ENCODE measurements around the gene MTCH2.

- TF ChIP-seq, protein P1, sequence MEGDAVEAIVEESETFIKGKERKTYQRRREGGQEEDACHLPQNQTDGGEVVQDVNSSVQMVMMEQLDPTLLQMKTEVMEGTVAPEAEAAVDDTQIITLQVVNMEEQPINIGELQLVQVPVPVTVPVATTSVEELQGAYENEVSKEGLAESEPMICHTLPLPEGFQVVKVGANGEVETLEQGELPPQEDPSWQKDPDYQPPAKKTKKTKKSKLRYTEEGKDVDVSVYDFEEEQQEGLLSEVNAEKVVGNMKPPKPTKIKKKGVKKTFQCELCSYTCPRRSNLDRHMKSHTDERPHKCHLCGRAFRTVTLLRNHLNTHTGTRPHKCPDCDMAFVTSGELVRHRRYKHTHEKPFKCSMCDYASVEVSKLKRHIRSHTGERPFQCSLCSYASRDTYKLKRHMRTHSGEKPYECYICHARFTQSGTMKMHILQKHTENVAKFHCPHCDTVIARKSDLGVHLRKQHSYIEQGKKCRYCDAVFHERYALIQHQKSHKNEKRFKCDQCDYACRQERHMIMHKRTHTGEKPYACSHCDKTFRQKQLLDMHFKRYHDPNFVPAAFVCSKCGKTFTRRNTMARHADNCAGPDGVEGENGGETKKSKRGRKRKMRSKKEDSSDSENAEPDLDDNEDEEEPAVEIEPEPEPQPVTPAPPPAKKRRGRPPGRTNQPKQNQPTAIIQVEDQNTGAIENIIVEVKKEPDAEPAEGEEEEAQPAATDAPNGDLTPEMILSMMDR (conservative IDR thresholded peaks at IDR 0.05 in 1 of 2, IDR thresholded peaks at IDR 0.05 in 1 of 2; ENCODE audit: extremely low read depth in 1 of 2, insufficient read depth in 1 of 2, low read depth in 1 of 2, low read length in 2 of 2), result no peak
- no peak for TF ChIP-seq EZH2 (IDR thresholded peaks at IDR 0.05; ENCODE audit: borderline replicate concordance, low read length)
Measured at GRCh38 chr11:47586098-47586855, 56.1 kb downstream of the MTCH2 start, which contains the start of gene FAM180B.
